Fibroblast of skin of left biceps (primary cell): ENCODE data around the gene TBC1D4.

Source experiments
- DNase-seq, 2 experiments: peaks; one replicate each; pipeline ENCODE4 v3.0.0-alpha.2; 2013; ENCODE audit warnings: low read depth in 2 of 2

Gene TBC1D4

DNA sequence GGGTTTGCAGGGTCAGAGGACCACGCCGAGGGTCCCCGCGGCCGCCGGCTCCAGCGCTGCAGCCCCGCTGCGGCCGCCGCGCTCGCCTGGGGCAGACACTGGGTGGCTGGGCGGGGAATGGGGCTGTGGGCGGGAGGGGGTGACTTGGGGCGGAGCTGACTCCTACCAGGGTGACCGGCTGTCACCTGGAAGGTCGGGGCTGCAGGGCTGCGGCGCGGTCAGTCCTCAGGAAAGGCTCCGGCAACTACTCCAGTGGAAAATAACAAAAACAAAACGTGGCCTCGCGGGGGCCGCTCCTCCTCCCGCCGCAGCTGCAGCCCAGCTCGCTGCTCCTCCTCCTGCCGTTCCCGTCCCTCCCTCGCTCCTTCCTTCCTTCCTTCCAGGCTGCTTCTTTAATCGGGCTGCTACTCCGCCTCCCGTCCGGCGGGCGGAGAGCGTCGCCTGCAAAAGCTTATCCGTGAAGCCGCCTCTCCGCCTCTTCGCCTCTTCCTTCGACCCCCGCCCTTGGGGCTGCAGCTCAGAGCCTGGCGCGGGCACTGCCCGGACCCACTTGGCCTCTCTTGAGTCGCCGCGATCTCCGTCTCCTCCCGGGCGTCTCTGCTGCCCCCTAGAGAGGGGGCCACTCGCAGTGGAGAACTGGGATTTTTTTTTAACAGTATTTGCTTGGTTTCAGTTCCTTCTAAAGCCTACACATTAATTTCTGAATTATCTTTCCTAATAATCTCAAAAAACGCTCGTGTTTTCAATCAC is at the start of gene TBC1D4:
Gene TBC1D4 (minus strand): TSS at position 100 of the 750 bp plus-strand sequence. CDS start 402 bp downstream, outside the sequence.
- peak; percentile 57 to 64 for DNase-seq

GRCh38 chr13:75530549-75530961 is 48.6 kb upstream of the TBC1D4 start:
- no peak for DNase-seq

DNA sequence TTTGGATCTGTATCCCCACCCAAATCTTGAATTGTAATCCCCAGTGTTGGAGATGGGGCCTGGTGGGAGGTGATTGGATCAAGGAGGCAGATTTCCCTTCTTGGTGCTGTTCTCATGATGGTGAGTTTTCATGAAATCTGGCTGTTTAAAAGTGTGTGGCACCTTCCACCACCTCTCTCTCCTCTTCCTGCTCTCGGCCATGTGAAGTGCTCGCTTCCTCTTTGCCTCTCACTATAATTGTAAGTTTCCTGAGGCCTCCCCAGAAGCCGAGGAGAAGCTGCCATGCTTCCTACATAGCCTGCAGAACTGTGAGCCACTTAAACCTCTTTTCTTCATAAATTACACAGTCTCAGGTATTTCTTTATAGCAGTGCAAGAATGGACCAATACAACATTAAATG is 40.0 kb upstream of the TBC1D4 start:
- DNase-seq = no peak

DNA sequence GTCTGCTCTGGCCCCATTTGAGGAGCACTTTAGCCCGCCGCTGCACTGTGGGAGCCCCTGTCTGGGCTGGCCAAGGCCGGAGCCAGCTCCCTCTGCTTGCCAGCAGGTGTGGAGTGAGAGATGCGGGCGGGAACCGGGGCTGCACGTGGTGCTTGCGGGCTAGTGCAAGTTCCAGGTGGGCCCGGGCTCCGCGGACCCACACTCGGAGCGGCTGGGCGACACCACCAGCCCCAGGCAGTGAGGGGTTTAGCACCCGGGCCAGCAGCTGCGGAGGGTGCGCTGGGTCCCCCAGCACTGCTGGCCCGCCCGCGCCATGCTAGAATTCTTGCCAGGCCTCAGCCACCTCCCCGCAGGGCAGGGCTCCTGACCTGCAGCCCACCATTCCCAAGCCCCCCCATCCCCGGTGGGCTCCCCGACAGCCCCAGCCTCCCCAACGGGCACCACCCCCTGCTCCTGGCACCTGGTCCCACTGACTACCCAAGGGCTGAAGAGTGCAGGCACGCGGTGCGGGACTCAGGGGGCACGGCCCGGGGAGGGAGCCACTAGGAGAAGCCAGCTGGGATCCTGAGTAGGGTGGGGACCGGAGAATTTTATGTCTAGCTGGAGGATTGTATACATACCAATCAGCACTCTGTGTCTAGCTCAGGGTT is 36.6 kb upstream of the TBC1D4 start:
- no peak for DNase-seq

DNA sequence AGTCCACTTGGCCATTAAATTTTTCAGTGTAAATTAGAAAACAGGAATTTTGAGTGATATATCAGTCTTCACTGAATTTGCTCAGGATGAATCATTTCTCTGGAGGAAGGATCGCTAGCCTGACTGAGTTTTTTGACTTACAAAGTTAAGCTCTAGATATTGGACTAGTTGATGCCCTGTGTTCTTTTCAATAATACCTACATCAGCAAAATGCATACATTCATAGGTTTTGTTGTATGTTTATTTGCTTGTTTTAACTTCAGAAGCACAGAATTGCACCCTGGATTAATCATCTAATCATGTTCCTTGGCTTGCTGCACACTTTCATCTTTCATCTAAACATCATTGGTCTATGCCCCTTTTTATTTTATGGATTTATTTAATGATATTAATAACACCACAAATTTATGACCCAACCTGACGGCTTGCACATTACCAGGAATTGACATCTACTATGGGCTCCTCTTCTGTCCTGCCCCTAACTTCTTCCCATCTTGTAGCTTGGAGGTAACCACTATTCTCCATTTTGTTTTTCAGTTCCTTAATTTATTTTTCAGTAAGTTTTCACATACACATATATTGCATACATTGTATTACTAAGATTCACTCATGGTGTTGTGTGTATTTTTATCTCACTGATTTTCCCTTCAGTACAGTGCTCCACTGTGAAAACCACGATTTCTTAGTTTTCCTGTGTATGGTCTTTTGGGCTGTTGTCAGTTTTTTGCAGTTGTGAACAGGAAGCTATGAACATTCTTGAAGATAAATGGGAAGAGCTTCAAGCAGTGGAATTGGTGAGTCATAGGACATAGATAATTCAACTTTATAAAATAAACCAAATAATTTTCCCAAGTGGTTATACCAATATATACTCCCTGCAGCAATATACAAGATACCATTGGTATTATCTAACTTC is 32.4 kb upstream of the TBC1D4 start:
- DNase-seq = peak in 1 of 2 experiments; percentile 22

GRCh38 chr13:75513271-75513670 is 31.3 kb upstream of the TBC1D4 start:
- DNase-seq = no peak

DNA sequence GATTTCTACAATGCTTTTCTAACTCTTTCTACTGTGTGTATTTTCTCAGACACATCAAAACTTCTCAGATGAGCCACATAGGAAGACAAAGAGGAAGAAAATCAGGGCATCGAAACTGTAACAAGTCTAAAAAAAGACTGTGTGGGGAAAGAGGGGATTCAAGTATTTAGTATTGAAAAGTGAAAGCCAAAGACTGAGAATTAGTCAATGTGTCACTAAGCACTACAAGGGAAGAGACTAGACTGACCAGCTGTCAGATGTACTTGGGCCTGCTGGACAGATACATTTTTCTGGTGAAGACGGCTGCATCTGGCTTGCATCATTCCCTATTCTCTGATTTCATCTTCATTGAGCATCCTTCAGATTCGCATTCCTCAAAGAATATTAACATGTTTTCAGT is 30.3 kb upstream of the TBC1D4 start:
- DNase-seq = no peak

DNA sequence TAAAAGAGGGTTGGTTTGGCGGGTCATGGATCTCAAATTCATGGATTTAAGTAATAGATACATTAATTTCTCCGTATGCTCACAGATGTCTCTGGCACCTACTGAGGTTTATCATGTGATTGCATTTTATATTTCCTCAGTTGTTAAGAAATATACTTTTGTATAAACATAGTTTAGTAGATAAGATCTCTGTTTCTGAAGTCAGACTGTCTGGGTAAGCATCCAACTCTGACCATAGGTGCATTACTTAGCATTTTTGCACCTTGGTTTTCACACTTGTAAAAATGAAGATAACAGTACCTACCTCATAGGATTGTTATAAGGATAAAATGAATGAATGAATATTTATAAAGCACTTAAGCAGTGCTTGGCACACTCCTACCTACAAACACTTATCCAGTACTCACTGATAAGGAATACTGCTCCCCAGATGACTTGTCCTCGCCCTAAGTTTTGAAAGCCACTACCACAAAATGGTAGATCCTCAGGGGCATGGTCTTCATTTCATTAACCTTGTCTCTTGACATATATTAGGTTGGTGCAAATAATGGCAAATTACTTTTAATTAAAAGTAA is 29.2 kb upstream of the TBC1D4 start:
- no peak for DNase-seq

DNA sequence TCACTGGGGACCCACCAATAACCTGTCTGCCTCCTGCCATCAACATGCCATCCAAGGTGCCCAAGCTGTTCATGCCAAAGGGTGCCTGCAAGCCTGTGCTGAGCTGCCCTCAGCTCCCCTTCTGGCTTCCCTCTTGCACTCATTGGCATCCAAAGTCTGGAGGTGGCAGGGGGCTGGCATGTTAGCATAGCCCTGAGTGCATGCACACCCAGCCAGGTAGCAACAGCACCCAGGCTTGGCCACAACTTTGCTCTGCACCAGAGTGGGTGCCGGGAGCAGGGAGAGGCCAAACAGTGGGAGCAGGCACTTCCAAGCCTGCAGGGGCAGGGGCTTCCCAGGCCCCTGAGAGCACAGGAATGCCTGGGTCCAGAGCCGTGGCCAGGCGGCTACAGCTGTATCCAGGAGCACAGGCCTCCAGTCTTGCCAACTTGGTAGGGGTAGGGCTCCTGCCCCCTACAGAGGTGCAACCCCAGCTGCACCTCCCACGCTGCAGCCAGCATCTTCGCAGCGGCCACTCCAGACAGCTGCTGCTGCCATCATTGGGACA is 26.1 kb upstream of the TBC1D4 start:
- no peak for DNase-seq

DNA sequence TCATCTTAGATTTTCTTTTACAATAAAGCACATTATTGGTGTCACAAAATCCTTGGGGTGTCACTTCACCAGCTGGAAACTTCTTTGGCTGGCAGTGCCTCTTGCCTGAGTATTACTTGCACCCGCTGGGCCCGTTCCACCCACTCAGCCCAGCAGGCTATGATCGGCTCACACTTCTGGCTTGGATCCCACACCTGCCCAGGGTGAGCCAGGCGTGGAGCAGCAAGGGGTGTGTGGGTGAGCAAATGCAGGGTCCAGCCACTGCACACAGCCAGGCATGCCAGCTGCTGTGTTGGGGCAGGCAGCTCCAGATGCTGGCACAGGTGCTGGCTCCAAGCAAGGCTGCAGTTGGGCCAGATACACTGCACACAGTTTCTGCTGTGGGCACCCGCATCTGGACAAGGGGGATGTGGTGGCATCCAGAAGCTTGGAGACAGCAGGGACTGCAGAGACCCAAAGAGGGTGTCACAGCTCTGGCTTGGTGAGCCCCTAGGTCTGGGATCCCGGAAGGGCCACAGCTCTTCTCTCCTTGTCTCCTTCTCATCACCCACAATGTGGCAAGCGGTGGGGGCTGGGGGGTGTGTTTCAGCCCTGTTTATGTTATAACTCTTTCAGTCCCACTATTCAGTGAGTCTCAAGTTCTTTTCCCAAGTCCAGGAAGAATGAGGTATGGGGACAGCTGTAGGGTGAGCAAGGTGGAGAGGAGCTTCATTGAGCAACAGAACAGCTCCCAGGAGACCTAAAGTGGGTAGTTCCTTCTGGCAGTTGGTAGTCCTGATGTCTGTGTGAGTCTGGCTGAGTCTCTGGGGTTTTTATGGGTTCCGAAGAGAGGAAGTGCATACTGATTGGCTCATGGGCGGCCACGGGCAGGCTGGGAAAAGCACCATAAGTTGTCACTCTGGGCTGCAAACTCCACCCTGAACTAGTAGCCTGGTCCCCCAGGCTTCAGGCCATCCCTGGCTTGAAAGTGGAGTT is 25.3 kb upstream of the TBC1D4 start:
- no peak for DNase-seq

DNA sequence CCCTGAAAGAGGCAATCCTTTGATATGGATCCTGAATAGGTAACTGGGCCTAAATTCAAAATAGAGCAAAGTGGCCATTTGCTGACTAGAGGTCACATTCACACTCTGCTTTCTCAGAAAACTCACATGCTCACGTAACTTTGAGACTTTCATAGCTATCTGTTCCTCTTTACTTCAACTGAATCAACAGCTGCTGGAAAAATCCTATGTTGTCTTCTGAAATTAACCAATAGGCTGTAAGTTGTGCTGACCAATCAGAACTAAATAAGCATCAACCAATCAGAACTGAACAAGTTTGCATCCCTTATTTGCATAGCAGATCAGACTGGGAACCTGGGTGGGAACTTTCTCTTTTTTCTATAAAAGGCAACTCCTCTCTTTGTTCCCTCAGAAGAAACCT is 24.0 kb upstream of the TBC1D4 start:
- no peak for DNase-seq

DNA sequence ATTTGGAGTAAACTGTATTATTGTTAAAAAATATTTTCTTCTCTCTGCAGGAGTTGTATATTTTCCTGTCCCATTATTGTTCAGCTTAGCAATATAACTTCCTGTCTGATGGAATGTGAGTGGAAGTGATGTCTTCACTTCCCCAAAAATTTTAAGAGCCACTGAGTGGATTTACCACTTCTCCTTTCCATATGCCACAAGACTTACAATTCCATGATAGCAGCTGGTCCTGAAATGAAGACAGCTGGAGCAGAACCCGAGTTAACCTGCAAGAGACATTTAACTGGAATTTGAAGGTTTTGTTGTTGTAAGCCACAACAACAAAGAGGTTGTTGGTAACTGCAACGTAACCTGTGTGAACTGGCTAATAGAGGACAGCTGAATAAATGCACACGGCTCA is 23.4 kb upstream of the TBC1D4 start:
- DNase-seq = no peak

GRCh38 chr13:75495938-75496337 is 14.0 kb upstream of the TBC1D4 start:
- peak; percentile 65 to 71 for DNase-seq

GRCh38 chr13:75494491-75494890 is 12.5 kb upstream of the TBC1D4 start:
- no peak for DNase-seq

DNA sequence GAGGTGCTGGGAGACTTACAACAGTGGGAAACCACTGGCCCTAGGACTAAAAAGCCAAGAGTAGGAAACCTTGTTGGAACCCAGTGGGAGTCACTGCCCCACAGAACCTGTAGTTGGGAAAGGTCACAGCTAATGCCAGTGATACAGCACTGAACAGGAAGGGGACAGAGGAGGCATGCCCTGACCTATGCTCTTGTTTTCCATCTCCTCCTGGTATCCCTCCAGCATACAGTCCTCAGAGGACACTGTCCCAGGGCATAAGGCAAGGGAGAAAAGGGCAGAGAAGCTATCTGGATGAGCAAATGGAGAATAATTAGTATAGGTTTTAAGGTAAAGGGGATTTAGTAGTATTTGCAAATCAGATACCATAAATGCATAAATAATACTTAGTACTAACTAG is 11.2 kb upstream of the TBC1D4 start:
- DNase-seq = no peak

DNA sequence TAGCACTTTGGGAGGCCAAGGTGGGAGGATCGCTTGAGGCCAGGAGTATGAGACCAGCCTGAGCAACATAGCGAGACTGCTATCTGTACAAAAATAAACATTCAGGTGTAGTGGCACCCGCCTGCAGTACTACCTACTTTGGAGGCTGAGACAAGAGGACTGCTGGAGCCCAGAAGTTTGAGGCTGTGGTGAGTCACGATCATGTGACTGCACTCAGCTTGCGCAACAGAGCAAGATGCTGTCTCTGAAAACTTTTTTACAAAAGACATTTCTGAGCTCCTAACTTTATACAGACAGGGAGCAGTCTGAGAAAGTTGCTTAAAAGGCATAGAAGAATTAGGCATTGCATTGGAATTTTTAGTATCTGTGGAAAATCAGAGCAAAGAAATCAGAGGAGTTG is 10.4 kb upstream of the TBC1D4 start:
- DNase-seq = peak in 1 of 2 experiments; percentile 37

GRCh38 chr13:75491376-75491775 is 9.4 kb upstream of the TBC1D4 start:
- DNase-seq = no peak

GRCh38 chr13:75489502-75490263 is 7.7 kb upstream of the TBC1D4 start:
- no peak for DNase-seq

DNA sequence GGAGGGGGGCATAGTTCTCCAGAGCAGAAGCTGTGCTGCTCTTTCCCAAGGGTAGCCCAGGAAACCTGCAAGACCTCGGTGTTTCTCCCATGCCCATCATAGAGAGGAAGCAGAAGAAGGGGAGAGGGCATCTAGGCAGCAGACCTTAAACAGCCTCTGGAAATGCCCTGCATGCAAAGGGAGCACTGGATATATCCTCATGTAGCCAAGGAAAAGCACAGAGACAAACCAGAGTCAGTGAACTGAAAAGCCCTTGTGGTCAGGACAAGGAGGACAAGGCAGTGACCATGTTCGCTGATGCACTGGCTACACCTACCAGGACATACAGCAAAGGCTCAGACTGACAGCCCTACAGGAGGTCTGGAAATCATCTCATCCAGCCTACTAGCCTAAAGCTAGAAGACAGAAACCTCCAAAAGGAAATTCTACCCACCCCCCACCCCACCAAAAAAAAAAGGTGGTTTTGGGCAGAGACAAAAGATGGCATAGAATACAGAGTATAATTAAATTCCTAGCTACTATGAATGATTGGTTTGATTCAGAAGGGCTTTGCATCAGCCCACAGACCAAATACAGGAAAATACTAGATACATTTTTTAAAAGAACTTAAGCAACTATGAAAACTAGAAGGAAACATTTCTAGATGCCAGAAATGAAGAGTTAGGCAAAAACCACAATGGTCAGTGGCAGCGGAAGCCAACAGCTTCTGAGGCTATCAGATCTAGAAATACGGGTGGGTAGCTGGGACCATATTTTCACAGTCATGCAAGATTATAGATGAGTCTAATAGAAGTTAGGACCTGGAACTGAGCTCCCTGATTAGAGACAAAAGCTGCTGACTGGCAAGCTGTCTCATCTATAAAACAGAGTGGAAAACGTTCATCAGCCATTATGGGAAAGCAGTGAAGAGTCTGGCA is 4.4 kb upstream of the TBC1D4 start:
- DNase-seq = no peak
